Measurements from ENCODE around the gene PRSS36.
"Not testable (repeated sequence)": the region's sequence is repeated elsewhere in the genome, so short reads cannot be mapped to it uniquely, and the experiment has no call there.

PRSS36 gene

GRCh38 chr16:31106509-31107464 is 43.1 kb downstream of the PRSS36 start:
- in situ Hi-C loops (cut with HindIII; ENCODE audit: low sequenced_read_pairs): no loop called here

GRCh38 chr16:31105677-31106213 is 44.1 kb downstream of the PRSS36 start:
- in situ Hi-C loops (cut with HindIII; ENCODE audit: low sequenced_read_pairs): no loop called here

GRCh38 chr16:31100876-31101641 is 48.8 kb downstream of the PRSS36 start:
- in situ Hi-C loops (cut with HindIII; ENCODE audit: low sequenced_read_pairs): not testable (repeated sequence)

GRCh38 chr16:31099860-31100638 is 49.8 kb downstream of the PRSS36 start:
- in situ Hi-C loops (cut with HindIII; ENCODE audit: low sequenced_read_pairs): no loop called here

- in situ Hi-C loops (cut with HindIII; ENCODE audit: low sequenced_read_pairs): no loop called here
Observed at GRCh38 chr16:31094424-31095120, 55.3 kb downstream of the PRSS36 start, which contains the start of gene VKORC1. VKORC1 (minus strand) TSS chr16:31094797; CDS start chr16:31094729, 68 bp downstream.

- in situ Hi-C loops (cut with HindIII; ENCODE audit: low sequenced_read_pairs): no loop called here
Observed at GRCh38 chr16:31094088-31094423, 55.8 kb downstream of the PRSS36 start.

GRCh38 chr16:31093132-31093703 is 56.6 kb downstream of the PRSS36 start:
- in situ Hi-C loops (cut with HindIII; ENCODE audit: low sequenced_read_pairs): no loop called here

- in situ Hi-C loops (cut with HindIII; ENCODE audit: low sequenced_read_pairs): no loop called here
Observed at GRCh38 chr16:31092330-31092729, 57.5 kb downstream of the PRSS36 start.

GRCh38 chr16:31090540-31090939 is 59.3 kb downstream of the PRSS36 start:
- in situ Hi-C loops (cut with HindIII; ENCODE audit: low sequenced_read_pairs): no loop called here

- in situ Hi-C loops (cut with HindIII; ENCODE audit: low sequenced_read_pairs): no loop called here
Observed at GRCh38 chr16:31089199-31089598, 60.7 kb downstream of the PRSS36 start.

All from DLD1 (cell line).